ENCODE measurements around the gene ZNF226.

GRCh38 chr19:44207126-44207803, 42.4 kb downstream of the ZNF226 start:
- no peak for TF ChIP-seq CTCF (conservative IDR thresholded peaks at IDR 0.05 in 1 of 2, IDR thresholded peaks at IDR 0.05 in 1 of 2; ENCODE audit: extremely low read depth in 1 of 2, insufficient read depth in 1 of 2, low read depth in 1 of 2, low read length in 2 of 2)
- TF ChIP-seq EZH2 (IDR thresholded peaks at IDR 0.05; ENCODE audit: borderline replicate concordance, low read length): no peak

All from mammary epithelial cell (primary cell).